Measurements from ENCODE around the gene MCRIP2. TPM values are rescaled to one million over a fixed set of nuclear protein-coding genes. Genes with fewer than 3 reads are reported as not detected.

Gene MCRIP2
- 10.6 and 15.9 TPM in 2 replicates for total RNA-seq

GRCh38 chr16:641326-642188 is at the start of gene MCRIP2:
MCRIP2 (plus strand) TSS chr16:641828; CDS start chr16:641992, 164 bp downstream.

GRCh38 chr16:630815-631405 is 10.7 kb upstream of the MCRIP2 start, which contains the start of gene WFIKKN1:
WFIKKN1 (plus strand) TSS chr16:630985; CDS start chr16:631254, 269 bp downstream.

GRCh38 chr16:636206-637080 is 5.2 kb upstream of the MCRIP2 start, which contains the start of gene METTL26:
METTL26 (minus strand) TSS chr16:636305; CDS start chr16:636290, 15 bp downstream.

GRCh38 chr16:648781-649589 is 7.4 kb downstream of the MCRIP2 start, which contains the start of gene WDR90:
WDR90 (plus strand) TSS chr16:649365; CDS start chr16:649417, 52 bp downstream.

GRCh38 chr16:667780-668518 is 26.3 kb downstream of the MCRIP2 start, which contains the start of gene RHOT2:
RHOT2 (plus strand) TSS chr16:668132; CDS start chr16:668200, 68 bp downstream.

GRCh38 chr16:674968-675883 is 33.6 kb downstream of the MCRIP2 start, which contains the start of gene RHBDL1:
RHBDL1 (plus strand) TSS chr16:675671; CDS start chr16:675791, 120 bp downstream.

GRCh38 chr16:679814-680624 is 38.4 kb downstream of the MCRIP2 start, which contains the start of gene STUB1:
STUB1 (plus strand) TSS chr16:680410; CDS start chr16:680526, 116 bp downstream.

GRCh38 chr16:684071-684794 is 42.6 kb downstream of the MCRIP2 start, which contains the start of gene JMJD8:
JMJD8 (minus strand) TSS chr16:684334; CDS start chr16:684319, 15 bp downstream.

Other genes with a start within 250 kb of the MCRIP2 start
- gene NME4, start 244.6 kb upstream of the MCRIP2 start, total RNA-seq = 109 and 129 TPM in 2 replicates
- 9.0 and 14.5 TPM in 2 replicates for gene DECR2, start 239.9 kb upstream of the MCRIP2 start, total RNA-seq
- 13.4 and 21.2 TPM in 2 replicates for gene RAB11FIP3, start 216.2 kb upstream of the MCRIP2 start, total RNA-seq
- gene CAPN15, start 114.1 kb upstream of the MCRIP2 start, total RNA-seq = 25.1 and 42.8 TPM in 2 replicates
- 0.11 and 0.39 TPM in 2 replicates for gene PRR35, start 81.4 kb upstream of the MCRIP2 start, total RNA-seq
- 0.33 and 0.39 TPM in 2 replicates for gene NHLRC4, start 74.8 kb upstream of the MCRIP2 start, total RNA-seq
- gene PIGQ, start 71.9 kb upstream of the MCRIP2 start, total RNA-seq = 27.2 and 36.5 TPM in 2 replicates
- gene RAB40C, start 51.8 kb upstream of the MCRIP2 start, total RNA-seq = 13.7 and 19.0 TPM in 2 replicates
- gene WFIKKN1, start 10.8 kb upstream of the MCRIP2 start, total RNA-seq = under 0.01 and 0.33 TPM in 2 replicates
- gene METTL26, start 5.5 kb upstream of the MCRIP2 start, total RNA-seq = 86.0 and 133 TPM in 2 replicates
- gene WDR90, start 7.5 kb downstream of the MCRIP2 start, total RNA-seq = 15.4 and 24.3 TPM in 2 replicates
- gene RHOT2, start 26.3 kb downstream of the MCRIP2 start, total RNA-seq = 53.0 and 62.8 TPM in 2 replicates
- gene RHBDL1, start 33.8 kb downstream of the MCRIP2 start, total RNA-seq = 1.1 and 1.2 TPM in 2 replicates
- gene STUB1, start 38.6 kb downstream of the MCRIP2 start, total RNA-seq = 91.0 and 98.5 TPM in 2 replicates
- 53.4 and 76.8 TPM in 2 replicates for gene JMJD8, start 42.5 kb downstream of the MCRIP2 start, total RNA-seq
- gene WDR24, start 48.6 kb downstream of the MCRIP2 start, total RNA-seq = 13.3 and 15.4 TPM in 2 replicates
- 0.11 TPM in 1 of 2 replicates, not detected in the other for gene FBXL16, start 64.0 kb downstream of the MCRIP2 start, total RNA-seq
- 56.1 and 60.4 TPM in 2 replicates for gene METRN, start 73.3 kb downstream of the MCRIP2 start, total RNA-seq
- gene ANTKMT, start 79.3 kb downstream of the MCRIP2 start, total RNA-seq = 29.1 and 37.8 TPM in 2 replicates
- gene CCDC78, start 84.6 kb downstream of the MCRIP2 start, total RNA-seq = 2.3 and 5.5 TPM in 2 replicates
- gene HAGHL, start 85.3 kb downstream of the MCRIP2 start, total RNA-seq = 17.0 and 21.2 TPM in 2 replicates
- 45.2 and 53.8 TPM in 2 replicates for gene CIAO3, start 99.2 kb downstream of the MCRIP2 start, total RNA-seq
- gene MSLN, start 118.9 kb downstream of the MCRIP2 start, total RNA-seq = 50.2 and 139 TPM in 2 replicates
- 29.4 and 40.1 TPM in 2 replicates for gene RPUSD1, start 146.6 kb downstream of the MCRIP2 start, total RNA-seq
- 22.1 and 27.1 TPM in 2 replicates for gene CHTF18, start 146.8 kb downstream of the MCRIP2 start, total RNA-seq
- gene GNG13, start 158.9 kb downstream of the MCRIP2 start, total RNA-seq = 0.39 TPM in 1 of 2 replicates, not detected in the other

Data from placental epithelial cell (primary cell).